GM18873 (cell line): ENCODE data around the gene CALCOCO1.
"Not testable (repeated sequence)": the region's sequence is repeated elsewhere in the genome, so short reads cannot be mapped to it uniquely, and the experiment has no call there.

Experiments
- ATAC-seq: cut with Tn5 transposase; IDR thresholded peaks from one replicate; pipeline ENCODE4 v1.9.1; 2021; ENCODE audit warnings: mild to moderate bottlenecking, moderate library complexity, moderate number of reproducible peaks; ENCODE audit not compliant: unreplicated experiment, low FRiP score

The CALCOCO1 gene

GRCh38 chr12:53727310-53728041, at the start of gene CALCOCO1:
CALCOCO1 (minus strand) TSS chr12:53727452; CDS start chr12:53725242, 2,210 bp downstream.
- ATAC-seq, result peak; percentile 97

- no peak for ATAC-seq
Measured at GRCh38 chr12:53776872-53777271, 49.6 kb upstream of the CALCOCO1 start.

GRCh38 chr12:53775478-53776145, 48.4 kb upstream of the CALCOCO1 start:
- ATAC-seq, result no peak

- ATAC-seq, result no peak
Measured at GRCh38 chr12:53770281-53770680, 43.0 kb upstream of the CALCOCO1 start.

- ATAC-seq, result no peak
Measured at GRCh38 chr12:53768976-53769375, 41.7 kb upstream of the CALCOCO1 start.

- no peak for ATAC-seq
Measured at GRCh38 chr12:53766881-53767280, 39.6 kb upstream of the CALCOCO1 start.

GRCh38 chr12:53765891-53766290, 38.6 kb upstream of the CALCOCO1 start:
- ATAC-seq, result no peak

GRCh38 chr12:53764615-53765014, 37.4 kb upstream of the CALCOCO1 start:
- ATAC-seq, result no peak

GRCh38 chr12:53762793-53763192, 35.5 kb upstream of the CALCOCO1 start:
- not testable (repeated sequence) for ATAC-seq

GRCh38 chr12:53761306-53761705, 34.1 kb upstream of the CALCOCO1 start:
- no peak for ATAC-seq

GRCh38 chr12:53759261-53759660, 32.0 kb upstream of the CALCOCO1 start:
- ATAC-seq, result no peak

GRCh38 chr12:53758730-53759103, 31.5 kb upstream of the CALCOCO1 start:
- no peak for ATAC-seq

GRCh38 chr12:53758081-53758729, 31.0 kb upstream of the CALCOCO1 start:
- ATAC-seq, result no peak

GRCh38 chr12:53757101-53757770, 30.0 kb upstream of the CALCOCO1 start:
- ATAC-seq, result peak; percentile 52

GRCh38 chr12:53756300-53757100, 29.2 kb upstream of the CALCOCO1 start:
- no peak for ATAC-seq

GRCh38 chr12:53755893-53756292, 28.6 kb upstream of the CALCOCO1 start:
- no peak for ATAC-seq

- no peak for ATAC-seq
Measured at GRCh38 chr12:53755451-53755891, 28.2 kb upstream of the CALCOCO1 start.

- ATAC-seq, result no peak
Measured at GRCh38 chr12:53754633-53755264, 27.5 kb upstream of the CALCOCO1 start.

GRCh38 chr12:53754188-53754585, 26.9 kb upstream of the CALCOCO1 start:
- ATAC-seq, result no peak

GRCh38 chr12:53752621-53753020, 25.4 kb upstream of the CALCOCO1 start:
- no peak for ATAC-seq
